ENCODE measurements around the gene SESTD1.

SESTD1 gene

DNA sequence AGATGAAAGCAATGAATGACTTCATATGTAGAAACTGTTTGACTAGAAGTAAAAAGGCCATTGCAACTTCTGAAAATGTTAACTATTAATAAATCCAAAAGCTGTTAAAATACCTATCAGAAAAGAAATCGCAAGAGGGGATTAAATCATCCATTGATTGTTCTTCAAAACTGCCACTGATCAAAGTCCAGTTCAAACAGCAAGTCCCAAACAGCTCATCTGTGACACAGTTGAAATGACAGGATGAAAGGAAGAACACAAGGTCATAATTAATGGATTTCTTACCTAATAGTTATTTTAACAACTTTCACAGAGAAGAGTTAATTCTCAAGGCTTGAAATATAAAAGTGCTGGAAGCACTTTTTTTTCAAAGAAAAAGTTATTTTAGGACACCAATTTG is 90.4 kb downstream of the SESTD1 start:
- Mint-ChIP-seq H3K36me3 (peaks cover 25% of the 10 kb centered on the region), H3K27me3 (no peaks in the 10 kb centered on the region), H3K27ac (no peak overlapping the region)

DNA sequence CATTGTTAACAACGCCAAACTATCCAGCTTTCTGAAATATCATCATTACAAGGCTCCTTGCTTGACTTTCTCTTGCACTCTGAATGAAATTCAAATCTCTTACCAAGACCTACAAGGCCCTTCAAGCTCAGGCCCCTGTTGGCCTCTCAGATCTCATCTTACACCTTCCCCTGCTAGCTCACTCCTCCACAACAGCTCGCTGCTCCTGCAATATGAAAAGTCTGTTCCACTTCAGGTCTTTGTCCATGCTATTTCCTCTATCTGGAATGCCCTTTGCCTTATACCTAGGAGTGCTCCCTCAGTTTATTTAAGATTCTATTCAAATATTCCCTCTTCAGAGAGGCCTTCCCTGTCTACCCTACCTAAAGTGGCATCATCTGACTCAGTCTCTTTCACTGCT is 91.7 kb downstream of the SESTD1 start:
- H3K36me3 Mint-ChIP-seq: peaks cover 23% of the 10 kb centered on the region
- DNase-seq (ENCODE audit: low spot score in 2 of 2) (no peak), ATAC-seq (ENCODE audit: low read depth) (no peak)
- H3K9me3 Mint-ChIP-seq: no peaks in the 10 kb centered on the region
- no peaks in the 10 kb centered on the region for H3K27me3 Mint-ChIP-seq
- H3K4me3 Mint-ChIP-seq: no peak overlapping the region
- H3K4me1 Mint-ChIP-seq: peaks cover 15% of the 10 kb centered on the region
- H3K27ac Mint-ChIP-seq: no peak overlapping the region

More for the DNA sequence above, 90.4 kb downstream of the SESTD1 start:
- ATAC-seq (ENCODE audit: low read depth): no peak
- Mint-ChIP-seq H3K4me1 (peaks cover 15% of the 10 kb centered on the region), H3K9me3 (no peaks in the 10 kb centered on the region), H3K4me3 (no peak overlapping the region)
- DNase-seq (ENCODE audit: low spot score in 2 of 2): no peak

- no peak overlapping the region for H3K4me3 Mint-ChIP-seq
- peaks cover 24% of the 10 kb centered on the region for H3K36me3 Mint-ChIP-seq
- H3K27me3 Mint-ChIP-seq: no peaks in the 10 kb centered on the region
- H3K27ac Mint-ChIP-seq: peak overlapping the region; percentile 36
- no peak for ATAC-seq (ENCODE audit: low read depth)
- no peak for DNase-seq (ENCODE audit: low spot score in 2 of 2)
- peaks cover 5% of the 10 kb centered on the region for H3K9me3 Mint-ChIP-seq
- peaks cover 15% of the 10 kb centered on the region for H3K4me1 Mint-ChIP-seq
Measured at GRCh38 chr2:179171371-179171770, 93.3 kb downstream of the SESTD1 start.

GRCh38 chr2:179170901-179171300 is 93.7 kb downstream of the SESTD1 start:
- Mint-ChIP-seq H3K9me3 (peaks cover 5% of the 10 kb centered on the region), H3K4me1 (peaks cover 15% of the 10 kb centered on the region), H3K27ac (no peak overlapping the region), H3K27me3 (no peaks in the 10 kb centered on the region), H3K4me3 (no peak overlapping the region), H3K36me3 (peaks cover 28% of the 10 kb centered on the region)
- peak in 1 of 2 donors; percentile 6 for DNase-seq (ENCODE audit: low spot score in 2 of 2)
- ATAC-seq (ENCODE audit: low read depth): peak; percentile 82

GRCh38 chr2:179165356-179166000 is 99.2 kb downstream of the SESTD1 start:
- H3K9me3 Mint-ChIP-seq: peaks cover 5% of the 10 kb centered on the region
- peaks cover 28% of the 10 kb centered on the region for H3K36me3 Mint-ChIP-seq
- H3K4me1 Mint-ChIP-seq: peaks cover 2% of the 10 kb centered on the region
- DNase-seq (ENCODE audit: low spot score in 2 of 2) (no peak), ATAC-seq (ENCODE audit: low read depth) (no peak)
- no peak overlapping the region for H3K27ac Mint-ChIP-seq
- no peaks in the 10 kb centered on the region for H3K27me3 Mint-ChIP-seq
- H3K4me3 Mint-ChIP-seq: no peak overlapping the region

GRCh38 chr2:179141206-179141605 is 123.4 kb downstream of the SESTD1 start:
- ATAC-seq (ENCODE audit: low read depth) (no peak), DNase-seq (ENCODE audit: low spot score in 2 of 2) (no peak)
- Mint-ChIP-seq H3K9me3 (no peaks in the 10 kb centered on the region), H3K27ac (no peak overlapping the region), H3K4me1 (no peaks in the 10 kb centered on the region), H3K27me3 (no peaks in the 10 kb centered on the region), H3K4me3 (no peak overlapping the region), H3K36me3 (peaks cover 6% of the 10 kb centered on the region)

DNA sequence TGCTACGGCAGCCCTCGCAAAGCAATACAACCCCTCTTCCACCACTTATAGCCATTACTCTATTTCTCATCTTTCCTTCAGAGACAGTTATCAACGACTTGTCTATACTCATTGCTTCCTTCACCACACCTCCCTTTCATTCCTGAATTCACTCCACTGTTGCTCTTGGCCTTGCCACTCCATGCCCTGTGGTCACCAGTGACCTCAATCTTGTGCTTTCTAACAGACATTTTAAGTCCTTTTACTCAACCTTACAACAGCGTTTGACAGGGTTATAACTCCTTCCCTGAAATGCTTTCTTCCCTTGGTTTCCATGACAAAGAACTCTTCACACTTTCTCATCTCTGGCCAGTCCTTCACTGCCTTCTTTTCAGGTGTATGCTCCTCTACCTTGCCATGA is 124.1 kb downstream of the SESTD1 start:
- no peak overlapping the region for H3K4me3 Mint-ChIP-seq
- H3K27ac Mint-ChIP-seq: no peak overlapping the region

DNA sequence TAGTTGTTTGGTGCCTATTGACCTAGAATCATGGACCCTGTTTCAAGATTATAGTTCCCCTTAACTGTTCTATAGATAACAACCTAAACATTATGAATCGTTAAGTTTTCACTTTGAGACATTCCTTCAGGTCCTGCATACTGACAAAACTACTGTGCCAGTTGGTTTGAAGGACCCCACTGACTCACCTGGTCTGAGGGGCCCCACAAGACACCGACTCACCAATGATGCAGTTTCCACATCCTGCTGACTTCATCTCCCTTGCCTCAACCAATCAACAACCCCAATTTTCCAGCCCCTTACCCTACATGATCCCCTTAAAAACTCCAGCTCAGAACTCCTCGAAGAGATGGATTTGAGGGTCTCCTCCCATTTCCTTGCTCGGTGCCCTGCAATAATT is 125.1 kb downstream of the SESTD1 start:
- Mint-ChIP-seq H3K4me3 (no peak overlapping the region), H3K27ac (no peak overlapping the region), H3K9me3 (no peaks in the 10 kb centered on the region), H3K27me3 (no peaks in the 10 kb centered on the region), H3K4me1 (no peaks in the 10 kb centered on the region), H3K36me3 (peaks cover 3% of the 10 kb centered on the region)
- no peak for ATAC-seq (ENCODE audit: low read depth)
- no peak for DNase-seq (ENCODE audit: low spot score in 2 of 2)

More for the DNA sequence above, 124.1 kb downstream of the SESTD1 start:
- no peaks in the 10 kb centered on the region for H3K4me1 Mint-ChIP-seq
- peaks cover 5% of the 10 kb centered on the region for H3K36me3 Mint-ChIP-seq
- DNase-seq (ENCODE audit: low spot score in 2 of 2) (no peak), ATAC-seq (ENCODE audit: low read depth) (no peak)
- no peaks in the 10 kb centered on the region for H3K27me3 Mint-ChIP-seq
- no peaks in the 10 kb centered on the region for H3K9me3 Mint-ChIP-seq

GRCh38 chr2:179137200-179137759 is 127.4 kb downstream of the SESTD1 start:
- Mint-ChIP-seq H3K4me3 (no peak overlapping the region), H3K9me3 (no peaks in the 10 kb centered on the region), H3K27me3 (no peaks in the 10 kb centered on the region), H3K4me1 (no peaks in the 10 kb centered on the region), H3K27ac (no peak overlapping the region), H3K36me3 (peaks cover 2% of the 10 kb centered on the region)
- ATAC-seq (ENCODE audit: low read depth): no peak
- DNase-seq (ENCODE audit: low spot score in 2 of 2): no peak

DNA sequence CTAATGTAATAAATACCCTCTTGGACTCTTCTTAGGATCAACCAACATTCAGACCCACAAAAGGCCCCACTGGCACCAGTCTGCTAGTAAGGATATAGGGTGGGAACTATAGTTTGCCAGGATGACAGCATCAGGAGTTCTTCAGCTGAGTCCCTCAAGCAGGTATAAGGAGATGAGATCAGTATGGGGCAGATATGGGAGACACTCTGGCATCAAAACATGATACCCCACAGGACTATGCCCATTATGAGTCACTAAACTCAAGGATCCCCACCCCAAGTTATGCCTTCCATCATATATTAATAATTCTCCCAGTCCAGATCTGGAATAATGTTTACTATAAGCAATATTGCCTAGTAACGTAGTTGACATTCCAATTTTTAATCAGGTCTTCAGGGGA is 131.6 kb downstream of the SESTD1 start:
- ATAC-seq (ENCODE audit: low read depth): no peak
- no peak for DNase-seq (ENCODE audit: low spot score in 2 of 2)
- Mint-ChIP-seq H3K36me3 (peaks cover 3% of the 10 kb centered on the region), H3K9me3 (no peaks in the 10 kb centered on the region), H3K27ac (peak overlapping the region; percentile 63), H3K4me3 (no peak overlapping the region), H3K27me3 (no peaks in the 10 kb centered on the region), H3K4me1 (peaks cover 2% of the 10 kb centered on the region)

- Mint-ChIP-seq H3K36me3 (peaks cover 3% of the 10 kb centered on the region), H3K27me3 (no peaks in the 10 kb centered on the region), H3K4me3 (no peak overlapping the region), H3K27ac (no peak overlapping the region), H3K4me1 (peaks cover 2% of the 10 kb centered on the region), H3K9me3 (no peaks in the 10 kb centered on the region)
- ATAC-seq (ENCODE audit: low read depth): no peak
- no peak for DNase-seq (ENCODE audit: low spot score in 2 of 2)
Measured at GRCh38 chr2:179132076-179132475, 132.6 kb downstream of the SESTD1 start.

GRCh38 chr2:179130560-179130959 is 134.1 kb downstream of the SESTD1 start:
- DNase-seq (ENCODE audit: low spot score in 2 of 2) (no peak), ATAC-seq (ENCODE audit: low read depth) (no peak)
- H3K4me3 Mint-ChIP-seq: no peak overlapping the region
- no peak overlapping the region for H3K27ac Mint-ChIP-seq
- H3K36me3 Mint-ChIP-seq: peaks cover 3% of the 10 kb centered on the region
- no peaks in the 10 kb centered on the region for H3K27me3 Mint-ChIP-seq
- H3K9me3 Mint-ChIP-seq: no peaks in the 10 kb centered on the region
- H3K4me1 Mint-ChIP-seq: peaks cover 2% of the 10 kb centered on the region

- ATAC-seq (ENCODE audit: low read depth) (peak; percentile 41), DNase-seq (ENCODE audit: low spot score in 2 of 2) (peak in 1 of 2 donors; percentile 23)
- Mint-ChIP-seq H3K4me3 (no peak overlapping the region), H3K27me3 (no peaks in the 10 kb centered on the region), H3K27ac (no peak overlapping the region), H3K9me3 (no peaks in the 10 kb centered on the region), H3K36me3 (peaks cover 3% of the 10 kb centered on the region), H3K4me1 (peaks cover 2% of the 10 kb centered on the region)
Measured at GRCh38 chr2:179129574-179130238, 134.9 kb downstream of the SESTD1 start.

- Mint-ChIP-seq H3K27me3 (no peaks in the 10 kb centered on the region), H3K4me1 (peaks cover 9% of the 10 kb centered on the region), H3K9me3 (no peaks in the 10 kb centered on the region), H3K4me3 (no peak overlapping the region), H3K27ac (no peak overlapping the region), H3K36me3 (peaks cover 7% of the 10 kb centered on the region)
- ATAC-seq (ENCODE audit: low read depth) (no peak), DNase-seq (ENCODE audit: low spot score in 2 of 2) (no peak)
Measured at GRCh38 chr2:179125404-179125803, 139.2 kb downstream of the SESTD1 start.
